Stimulated activated CD4-positive, alpha-beta T cell treated with anti-CD3 and anti-CD28 coated beads, Interleukin-4, amount 100 ng/mL, for 48 hours (primary cell): Measurements from ENCODE around the gene MTFR1L.

Experiments
- DNase-seq, 2 donors: peaks; one replicate each; pipeline ENCODE4 v3.0.0-alpha.2; 2020; ENCODE audit warnings: low read depth in 2 of 2

Gene MTFR1L

GRCh38 chr1:25807480-25808390 is 12.0 kb upstream of the MTFR1L start:
- no peak for DNase-seq

- DNase-seq = no peak
Observed at GRCh38 chr1:25808481-25809244, 11.1 kb upstream of the MTFR1L start.

GRCh38 chr1:25809283-25809926 is 10.3 kb upstream of the MTFR1L start:
- DNase-seq = no peak

- DNase-seq = no peak
Observed at GRCh38 chr1:25809929-25810328, 9.8 kb upstream of the MTFR1L start.

GRCh38 chr1:25810341-25811299 is 9.1 kb upstream of the MTFR1L start:
- peak; percentile 67 to 82 for DNase-seq

- no peak for DNase-seq
Observed at GRCh38 chr1:25811384-25812082, 8.2 kb upstream of the MTFR1L start.

- DNase-seq = no peak
Observed at GRCh38 chr1:25813071-25813733, 6.6 kb upstream of the MTFR1L start.

GRCh38 chr1:25813734-25814471 is 5.9 kb upstream of the MTFR1L start:
- no peak for DNase-seq

- no peak for DNase-seq
Observed at GRCh38 chr1:25814549-25815087, 5.1 kb upstream of the MTFR1L start.

- DNase-seq = no peak
Observed at GRCh38 chr1:25815208-25816111, 4.3 kb upstream of the MTFR1L start.

GRCh38 chr1:25816112-25816718 is 3.5 kb upstream of the MTFR1L start:
- DNase-seq = no peak

- no peak for DNase-seq
Observed at GRCh38 chr1:25817840-25818501, 1.8 kb upstream of the MTFR1L start.

GRCh38 chr1:25818569-25818968 is 1.2 kb upstream of the MTFR1L start:
- DNase-seq = no peak

GRCh38 chr1:25820247-25821111 is 725 bp downstream of the MTFR1L start:
- DNase-seq = peak; percentile 54 to 60

- DNase-seq = no peak
Observed at GRCh38 chr1:25821112-25821476, 1.3 kb downstream of the MTFR1L start.

- DNase-seq = no peak
Observed at GRCh38 chr1:25821630-25822091, 1.9 kb downstream of the MTFR1L start.
